H1 (cell line): Measurements from ENCODE around the gene TAMM41. TPM values are rescaled to one million over a fixed set of nuclear protein-coding genes. Genes with fewer than 3 reads are reported as not detected.

Experiments
- CTCF ChIA-PET: fragments of 300-600 bp; sonication (Branson Sonifier 250); formaldehyde crosslinking; loops from one replicate; lab custom pipeline; 2021; ENCODE audit not compliant: partially characterized antibody; lab: Charles Lee
- POLR2A ChIA-PET: fragments of 300-600 bp; sonication (Branson Sonifier 250); formaldehyde crosslinking; loops from one replicate; lab custom pipeline; 2021; ENCODE audit warnings: inconsistent platforms; ENCODE audit not compliant: partially characterized antibody; lab: Charles Lee
- DNase-seq, 2 experiments: peaks; one replicate each; pipeline versions ENCODE4 v3.0.0 to v3.0.0-alpha.2; 2010 to 2022; ENCODE audit warnings: low spot score in 2 of 2, low read depth in 1 of 2, mixed read lengths in 1 of 2
- FAIRE-seq: peaks from 2 replicates; lab custom pipeline; 2011; peaks lifted over from hg19 to GRCh38; lab: Jason Lieb, UNC
- H2AFZ ChIP-seq: 2 replicates; pipeline ENCODE4 v1.8.1; 2012; ENCODE audit warnings: low read length, inconsistent platforms
- H2AK5ac ChIP-seq: 2 replicates; pipeline ENCODE4 v1.6.1; 2013; ENCODE audit warnings: low read depth, low read length
- H2BK120ac ChIP-seq: replicated peaks from 2 replicates; pipeline ENCODE3; 2013; ENCODE audit warnings: low read depth, low read length, inconsistent platforms
- H2BK12ac ChIP-seq: 2 replicates; pipeline ENCODE4 v1.6.1; 2013; ENCODE audit warnings: low read depth, low read length
- H2BK15ac ChIP-seq: 2 replicates; pipeline ENCODE4 v1.6.1; 2013; ENCODE audit warnings: low read length
- H2BK20ac ChIP-seq: 2 replicates; pipeline ENCODE4 v1.6.1; 2013; ENCODE audit warnings: low read length
- H2BK5ac ChIP-seq: 2 replicates; pipeline ENCODE4 v1.6.1; 2013; ENCODE audit warnings: low read depth, low read length
- H3K14ac ChIP-seq: 2 replicates; pipeline ENCODE4 v1.6.1; 2013; ENCODE audit warnings: inconsistent platforms; ENCODE audit not compliant: insufficient read length
- H3K18ac ChIP-seq: 2 replicates; pipeline ENCODE4 v1.6.1; 2013; ENCODE audit warnings: low read length; ENCODE audit errors: extremely low read depth
- H3K23ac ChIP-seq: 2 replicates; pipeline ENCODE4 v1.6.1; 2013; ENCODE audit warnings: inconsistent platforms; ENCODE audit not compliant: insufficient read length
- H3K23me2 ChIP-seq: 2 replicates; pipeline ENCODE4 v1.6.1; 2013; ENCODE audit warnings: low read depth, low read length
- H3K27ac ChIP-seq: 2 replicates; pipeline ENCODE4 v1.6.1; 2011; ENCODE audit warnings: low read depth, low read length, inconsistent platforms
- H3K27me3 ChIP-seq, 4 experiments: replicated peaks in 1 of 4; 1 replicate in 1 of 4; 2 replicates in 3 of 4; pipeline versions ENCODE4 v1.6.1 to v1.8.1; 2011 to 2013; ENCODE audit warnings: low read length in 3 of 4, mild to moderate bottlenecking in 3 of 4, inconsistent platforms in 2 of 4, mixed read lengths in 2 of 4, moderate library complexity in 1 of 4; ENCODE audit not compliant: control insufficient read depth in 3 of 4, insufficient read depth in 3 of 4; ENCODE audit errors: extremely low read depth in 1 of 4
- H3K36me3 ChIP-seq, 4 experiments: 2 replicates each; pipeline versions ENCODE4 v1.6.1 to v1.8.1; 2011 to 2013; ENCODE audit warnings: mild to moderate bottlenecking in 4 of 4, low read length in 3 of 4, moderate library complexity in 2 of 4, control low read depth in 1 of 4, inconsistent platforms in 1 of 4; ENCODE audit not compliant: insufficient read depth in 4 of 4, control insufficient read depth in 2 of 4
- H3K4ac ChIP-seq: replicated peaks from 2 replicates; pipeline ENCODE3; 2013; ENCODE audit warnings: low read length, low read depth, mixed read lengths, inconsistent platforms; ENCODE audit not compliant: insufficient read length
- H3K4me1 ChIP-seq, 4 experiments: replicated peaks in 1 of 4; 1 replicate in 1 of 4; 2 replicates in 3 of 4; pipeline versions ENCODE4 v1.6.1 to v1.8.1; 2011 to 2013; ENCODE audit warnings: low read length in 3 of 4, inconsistent platforms in 2 of 4, mixed read lengths in 1 of 4; ENCODE audit not compliant: insufficient read depth in 4 of 4, control insufficient read depth in 3 of 4
- H3K4me2 ChIP-seq, 2 experiments: 2 replicates each; pipeline versions ENCODE4 v1.6.1 to v1.8.1; 2011 to 2013; ENCODE audit warnings: low read depth in 2 of 2, low read length in 2 of 2, control low read depth in 1 of 2, inconsistent platforms in 1 of 2, mild to moderate bottlenecking in 1 of 2; ENCODE audit not compliant: insufficient read depth in 1 of 2
- H3K4me3 ChIP-seq, 4 experiments: fragments of 200-600, 300-600 bp in 1 of 4; sonication (generic), shearing (Covaris generic), sonication (Bioruptor Twin) in 1 of 4; 2 replicates each; pipeline versions ENCODE4 v1.5.1 to v1.8.1; 2011 to 2016; ENCODE audit warnings: low read length in 4 of 4, low read depth in 3 of 4, control low read depth in 2 of 4, inconsistent platforms in 2 of 4, mild to moderate bottlenecking in 2 of 4, mixed read lengths in 1 of 4, moderate library complexity in 1 of 4; ENCODE audit not compliant: insufficient read depth in 2 of 4; ENCODE audit errors: extremely low read depth in 1 of 4
- H3K56ac ChIP-seq: replicated peaks from 2 replicates; pipeline ENCODE3; 2013; ENCODE audit warnings: low read depth, mild to moderate bottlenecking, mixed read lengths, low read length, inconsistent platforms; ENCODE audit not compliant: insufficient read length
- H3K79me1 ChIP-seq: 2 replicates; pipeline ENCODE4 v1.6.1; 2013; ENCODE audit warnings: low read depth, low read length, control low read depth
- H3K79me2 ChIP-seq, 2 experiments: 2 replicates each; pipeline versions ENCODE4 v1.6.1 to v1.8.1; 2012 to 2013; ENCODE audit warnings: low read length in 2 of 2, mild to moderate bottlenecking in 2 of 2, inconsistent platforms in 1 of 2; ENCODE audit not compliant: insufficient read depth in 2 of 2, control insufficient read depth in 1 of 2
- H3K9ac ChIP-seq, 4 experiments: replicated peaks in 1 of 4; 1 replicate in 1 of 4; 2 replicates in 3 of 4; pipeline versions ENCODE4 v1.6.1 to v1.8.1; 2011 to 2013; ENCODE audit warnings: low read depth in 3 of 4, low read length in 3 of 4, control low read depth in 2 of 4, mild to moderate bottlenecking in 2 of 4, moderate library complexity in 2 of 4, inconsistent platforms in 1 of 4; ENCODE audit errors: extremely low read depth in 1 of 4
- H3K9me3 ChIP-seq, 2 experiments: 2 replicates each; pipeline versions ENCODE4 v1.6.1 to v1.8.1; 2012 to 2013; ENCODE audit warnings: mild to moderate bottlenecking in 2 of 2, moderate library complexity in 2 of 2, control low read depth in 1 of 2, inconsistent platforms in 1 of 2, low read depth in 1 of 2, low read length in 1 of 2, mixed read lengths in 1 of 2; ENCODE audit not compliant: insufficient read depth in 2 of 2
- H4K20me1 ChIP-seq, 2 experiments: replicated peaks in 1 of 2; 2 replicates each; pipeline versions ENCODE3 to v1.8.1; 2011 to 2013; ENCODE audit warnings: inconsistent platforms in 2 of 2, low read length in 2 of 2, mild to moderate bottlenecking in 1 of 2; ENCODE audit not compliant: insufficient read depth in 2 of 2, control insufficient read depth in 1 of 2
- H4K5ac ChIP-seq: 2 replicates; pipeline ENCODE4 v1.6.1; 2013; ENCODE audit warnings: low read length, low read depth, mixed read lengths, inconsistent platforms; ENCODE audit not compliant: insufficient read length
- H4K8ac ChIP-seq: 2 replicates; pipeline ENCODE4 v1.8.0; 2013; ENCODE audit warnings: mild to moderate bottlenecking, moderate library complexity, low read length, inconsistent platforms; ENCODE audit not compliant: insufficient read depth; ENCODE audit errors: extremely low read depth
- H4K91ac ChIP-seq: replicated peaks from 2 replicates; pipeline ENCODE3; 2013; ENCODE audit warnings: low read length, mixed read lengths, inconsistent platforms; ENCODE audit not compliant: insufficient read length
- ASH2L ChIP-seq: fragments of 200-600, 300-600 bp; sonication (generic); IDR thresholded peaks from one replicate; pipeline ENCODE4 v1.7.1; 2017; ENCODE audit warnings: low read length
- BRCA1 ChIP-seq: IDR thresholded peaks from 2 replicates; pipeline ENCODE4 v1.6.1; 2012; ENCODE audit warnings: low read depth, low read length, improper control_type of control experiment
- HDAC2 ChIP-seq, 2 experiments: fragments of 300-600 bp in 1 of 2; sonication (generic) in 1 of 2; IDR thresholded peaks; 2 replicates each; pipeline ENCODE4 v1.6.1; 2011 to 2012; ENCODE audit warnings: low read depth in 2 of 2, low read length in 2 of 2, mild to moderate bottlenecking in 2 of 2, moderate library complexity in 2 of 2, borderline replicate concordance in 1 of 2, inconsistent platforms in 1 of 2
- POLR2A ChIP-seq, 2 experiments: IDR thresholded peaks; 1 replicate in 1 of 2; 2 replicates in 1 of 2; pipeline ENCODE4 v1.6.1; 2011; ENCODE audit warnings: low read depth in 2 of 2, low read length in 2 of 2, mild to moderate bottlenecking in 2 of 2; ENCODE audit errors: control extremely low read depth in 1 of 2
- WGBS, 2 experiments: shearing (Covaris generic) in 1 of 2; methylation state at CpG; one replicate each; pipeline versions ENCODE4 v1.1.6 to v1.1.7; 2013 to 2015; ENCODE audit warnings: low lambda C conversion rate in 2 of 2, mixed read lengths in 2 of 2, inconsistent platforms in 1 of 2, low coverage in 1 of 2, missing lambda C conversion rate in 1 of 2; ENCODE audit not compliant: insufficient replicate concordance in 2 of 2, insufficient coverage in 1 of 2, insufficient read length in 1 of 2; ENCODE audit errors: extremely low coverage in 1 of 2, missing lambda C conversion rate in 1 of 2; 5-methylcytosine and 5-hydroxymethylcytosine counted together
- long read RNA-seq, 2 experiments: library from RNA in 1 of 2; library from capped mRNA in 1 of 2; stranded (forward); transcript quantifications; one replicate each; pipeline ENCODE4 v2.0.0, GENCODE V29; 2021; ENCODE audit warnings: inconsistent platforms in 1 of 2
- polyA minus RNA-seq, 3 experiments: library from RNA; depleted of rRNA, polyadenylated mRNA; stranded (reverse); fragments of >200 nt; gene quantifications; 1 replicate in 2 of 3; 2 replicates in 1 of 3; pipeline ENCODE4 v1.2.3, GENCODE V29; 2011
- polyA plus RNA-seq, 7 experiments: library from polyadenylated mRNA; depleted of rRNA in 3 of 7; stranded (reverse) in 5 of 7; unstranded in 2 of 7; fragments of >200 nt in 5 of 7; fragments of 200-250 nt in 2 of 7; gene quantifications; 1 replicate in 5 of 7; 2 replicates in 1 of 7; 4 replicates in 1 of 7; pipeline versions ENCODE4 v1.2.1 to v1.2.3, GENCODE V29; 2011 to 2013; ENCODE audit warnings: missing spikeins in 2 of 7, mixed read lengths in 2 of 7
- total RNA-seq: library from RNA; stranded (reverse); fragmentation: NEBNext Ultra II Directional; extraction: Animal tissue kit (Norgen Biotek cat#: 25700); gene quantifications from 2 replicates; pipeline ENCODE4 v1.2.1, GENCODE V29; 2021
- TF ChIP-seq, protein P1 (sequence below): IDR thresholded peaks from 2 replicates; pipeline ENCODE4 v1.6.1; 2012; ENCODE audit warnings: inconsistent platforms

TAMM41 gene, protein sequence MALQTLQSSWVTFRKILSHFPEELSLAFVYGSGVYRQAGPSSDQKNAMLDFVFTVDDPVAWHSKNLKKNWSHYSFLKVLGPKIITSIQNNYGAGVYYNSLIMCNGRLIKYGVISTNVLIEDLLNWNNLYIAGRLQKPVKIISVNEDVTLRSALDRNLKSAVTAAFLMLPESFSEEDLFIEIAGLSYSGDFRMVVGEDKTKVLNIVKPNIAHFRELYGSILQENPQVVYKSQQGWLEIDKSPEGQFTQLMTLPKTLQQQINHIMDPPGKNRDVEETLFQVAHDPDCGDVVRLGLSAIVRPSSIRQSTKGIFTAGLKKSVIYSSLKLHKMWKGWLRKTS
- total RNA-seq, result 16.9 and 17.5 TPM in 2 replicates
- 22.5 and 30.1 TPM in 2 replicates for polyA plus RNA-seq (2011; rRNA removed)
- polyA plus RNA-seq (2011; cell fraction: cytosol; rRNA removed), result 21.8 TPM
- 42.3 TPM for polyA plus RNA-seq (2011; cell fraction: nucleus; rRNA removed)
- 13.1 to 22.3 TPM (median 19.0 TPM) in 4 replicates for polyA plus RNA-seq (2012, experiment 1 of 2)
- polyA plus RNA-seq (2012, experiment 2 of 2), result 9.8 TPM
- polyA plus RNA-seq (2013, experiment 1 of 2), result 20.8 TPM
- 20.0 TPM for polyA plus RNA-seq (2013, experiment 2 of 2)
- polyA minus RNA-seq (2011; rRNA and poly(A)+ RNA removed), result 17.0 and 20.2 TPM in 2 replicates
- 27.3 TPM for polyA minus RNA-seq (2011; cell fraction: cytosol; rRNA and poly(A)+ RNA removed)
- polyA minus RNA-seq (2011; cell fraction: nucleus; rRNA and poly(A)+ RNA removed), result 43.9 TPM
- long read RNA-seq, experiment 1, transcript TAMM41-206 (8 exons, 1,213 nt), result major isoform, 8 of 18 reads
- long read RNA-seq, experiment 1, partial matches to known transcripts, result 1 of 18 reads
- long read RNA-seq, experiment 1, other reads (novel, unspliced or antisense), result 8 of 18 reads
- long read RNA-seq, experiment 2, transcript TAMM41-206 (8 exons, 1,213 nt), result major isoform, 15 of 23 reads
- long read RNA-seq, experiment 2, partial matches to known transcripts, result 2 of 23 reads
- long read RNA-seq, experiment 2, other reads (novel, unspliced or antisense), result 5 of 23 reads

DNA sequence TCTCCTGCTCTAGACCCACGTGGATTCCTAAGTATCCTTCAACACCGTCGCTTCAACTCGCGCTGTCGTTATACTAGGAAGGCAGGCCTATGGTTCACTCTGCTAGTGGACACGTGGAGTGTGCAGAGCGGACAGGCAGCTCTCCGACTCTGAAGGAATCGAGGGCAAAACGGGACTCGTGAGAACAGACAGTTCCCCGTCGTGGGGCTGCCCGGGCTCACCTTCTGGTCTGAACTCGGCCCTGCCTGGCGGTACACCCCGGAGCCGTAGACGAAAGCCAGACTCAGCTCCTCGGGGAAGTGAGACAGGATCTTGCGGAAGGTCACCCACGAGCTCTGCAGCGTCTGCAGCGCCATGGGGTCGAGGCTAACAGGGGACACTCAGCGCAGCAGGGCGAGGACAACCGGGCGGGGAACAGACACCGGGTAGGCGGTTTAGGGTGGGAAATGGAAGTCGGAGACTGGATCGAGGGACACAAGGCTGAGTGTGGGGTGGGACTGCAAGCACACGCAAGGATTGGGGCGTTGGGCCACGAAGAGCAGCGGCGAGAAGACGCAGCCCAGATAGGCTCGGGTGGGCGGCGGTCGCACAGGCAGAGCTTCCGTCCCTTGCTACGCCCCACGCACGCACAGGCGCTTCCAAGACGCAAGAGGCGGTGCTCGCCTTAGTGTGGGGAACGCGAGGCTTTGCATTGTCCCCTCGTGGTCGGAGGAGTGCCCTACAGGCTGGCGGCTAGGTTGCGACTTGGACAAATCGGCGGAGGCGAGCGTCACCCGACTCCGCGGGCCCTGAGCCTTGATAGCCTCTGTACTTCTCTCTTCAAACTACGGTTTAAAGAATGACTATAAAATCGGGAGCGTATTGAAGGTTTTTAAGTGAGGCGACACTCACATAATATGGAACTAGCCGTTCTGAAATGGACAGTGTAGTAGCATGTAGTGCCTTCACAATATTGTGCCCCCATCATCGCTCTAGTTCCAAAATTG is at the start of gene TAMM41:
TSS of gene TAMM41 (minus strand) at position 605 of the 986 bp plus-strand sequence. CDS start at position 356, 249 bp downstream.
- H3K23ac ChIP-seq, result no peak within 1 kb of the TSS
- H3K27ac ChIP-seq, result no peak within 1 kb of the TSS
- H2BK20ac ChIP-seq, result no peak within 1 kb of the TSS
- WGBS, 2 experiments, result 3% methylated on average over 64 of the region's 71 CpGs; no CpG with 5 or more reads in 1 of the 2 experiments
- no peak within 1 kb of the TSS for H2AK5ac ChIP-seq
- peak within 1 kb of the TSS; percentile 59 for H4K91ac ChIP-seq
- peaks cover 0 to 13% (median 10%) of the 10 kb centered on the region in 4 experiments; a peak in 5 of 8 replicates for H3K36me3 ChIP-seq
- FAIRE-seq (no peak), DNase-seq (peak; percentile 50 to 74)
- H3K18ac ChIP-seq, result peak within 1 kb of the TSS; percentile 39; the same call in 1 of the 2 replicates
- H3K9me3 ChIP-seq, result no peaks in the 10 kb centered on the region
- no peaks in the 10 kb centered on the region for H4K20me1 ChIP-seq
- H2AFZ ChIP-seq, result peak within 1 kb of the TSS; percentile 91
- peak within 1 kb of the TSS; percentile 83; the same call in 1 of the 2 replicates for H4K8ac ChIP-seq
- peak within 1 kb of the TSS; percentile 13 for H4K5ac ChIP-seq
- peak within 1 kb of the TSS; percentile 68 to 75 (median 72) for H3K9ac ChIP-seq
- ChIA-PET POLR2A (no interaction called here), CTCF (interaction anchor here (0.6 to 1.5 kb wide), 16 partner anchors 9 to 467 kb away, joined by 3 to 6 read pairs (median 4); no protein-coding TSS in a partner anchor)
- H3K14ac ChIP-seq, result no peak within 1 kb of the TSS
- H3K4me3 ChIP-seq, result peak within 1 kb of the TSS; percentile 72 to 90 (median 86)
- peak within 1 kb of the TSS; percentile 89 for H3K4ac ChIP-seq
- peak within 1 kb of the TSS; percentile 54; the same call in 1 of the 2 replicates for H2BK5ac ChIP-seq
- peak within 1 kb of the TSS; percentile 85 to 91 for H3K4me2 ChIP-seq
- peaks cover 0 to 2% (median 0%) of the 10 kb centered on the region in 4 experiments; a peak in 3 of 7 replicates for H3K4me1 ChIP-seq
- peak within 1 kb of the TSS; percentile 18; the same call in 1 of the 2 replicates for H2BK15ac ChIP-seq
- no peak within 1 kb of the TSS for H2BK120ac ChIP-seq
- H3K79me2 ChIP-seq, result peaks cover 0 to 5% of the 10 kb centered on the region in 2 experiments; a peak in 1 of 4 replicates
- no peak within 1 kb of the TSS for H2BK12ac ChIP-seq
- peaks cover 9% of the 10 kb centered on the region; the same call in 1 of the 2 replicates for H3K23me2 ChIP-seq
- peaks cover 0 to 13% (median 3%) of the 10 kb centered on the region in 4 experiments; a peak in 3 of 7 replicates for H3K27me3 ChIP-seq
- H3K56ac ChIP-seq, result no peak within 1 kb of the TSS
- no peaks in the 10 kb centered on the region for H3K79me1 ChIP-seq
- no peak for TF ChIP-seq BRCA1
- TF ChIP-seq, protein P1, sequence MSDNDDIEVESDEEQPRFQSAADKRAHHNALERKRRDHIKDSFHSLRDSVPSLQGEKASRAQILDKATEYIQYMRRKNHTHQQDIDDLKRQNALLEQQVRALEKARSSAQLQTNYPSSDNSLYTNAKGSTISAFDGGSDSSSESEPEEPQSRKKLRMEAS, result peak; percentile 91
- TF ChIP-seq ASH2L, result peak; percentile 89
- TF ChIP-seq HDAC2 (IDR thresholded peaks at IDR 0.05; ENCODE audit: borderline replicate concordance in 1 of 2, low read depth in 2 of 2, low read length in 2 of 2), result peak; percentile 85 to 94; a peak in 3 of 4 replicates
- peak in 1 of 2 experiments; percentile 70; a peak in 1 of 3 replicates for TF ChIP-seq POLR2A (IDR thresholded peaks at IDR 0.05; ENCODE audit: control extremely low read depth in 1 of 2, low read depth in 2 of 2, low read length in 2 of 2)
